HG02852 (cell line): ENCODE measurements around the gene RFPL3.

Source experiments
- ATAC-seq: cut with Tn5 transposase; IDR thresholded peaks from one replicate; pipeline ENCODE4 v1.9.1; 2021; ENCODE audit warnings: mild to moderate bottlenecking, moderate library complexity; ENCODE audit not compliant: unreplicated experiment

The RFPL3 gene

GRCh38 chr22:32410459-32410858 lies 52.8 kb downstream of the RFPL3 start:
- no peak for ATAC-seq
